Lower leg skin (tissue), 4 donors: ENCODE data around the gene AATK. TPM values are rescaled to one million over a fixed set of nuclear protein-coding genes. Genes with fewer than 3 reads are reported as not detected.
"Not testable (repeated sequence)": the region's sequence is repeated elsewhere in the genome, so short reads cannot be mapped to it uniquely, and the experiment has no call there.

Experiments
- DNase-seq, 2 donors: peaks; one replicate each; pipeline ENCODE4 v3.0.0-alpha.2; 2019; ENCODE audit warnings: low spot score in 2 of 2
- H3K4me3 ChIP-seq: fragments of 200-600 bp; sonication (generic); 2 replicates; pipeline ENCODE4 v1.5.1; 2017; ENCODE audit warnings: mild to moderate bottlenecking, low read depth; ENCODE audit not compliant: poor library complexity, severe bottlenecking
- POLR2A ChIP-seq, 2 donors: fragments of 450-650 bp; IDR thresholded peaks; one replicate each; pipeline ENCODE4 v1.6.1; 2016 to 2017; ENCODE audit warnings: antibody characterized with exemption in 2 of 2, mild to moderate bottlenecking in 1 of 2, moderate library complexity in 1 of 2
- WGBS, 2 donors: methylation state at CpG; one replicate each; pipeline ENCODE4 v1.1.5; 2018; 5-methylcytosine and 5-hydroxymethylcytosine counted together
- intact Hi-C: fragments of 100-400 bp; cut with DNase I; formaldehyde crosslinking; loops from one replicate; pipeline ENCODE4 v1.15.0; 2023; ENCODE audit warnings: low total_unique reads
- total RNA-seq, 4 donors: library from RNA; depleted of rRNA; stranded (reverse); fragments of >200 nt; gene quantifications; one replicate each; pipeline ENCODE4 v1.1.0, GENCODE V29; 2016
- TF ChIP-seq, protein P1 (sequence below), 3 donors: fragments of 450-650 bp; IDR thresholded peaks; one replicate each; pipeline ENCODE4 v1.5.1; 2016; ENCODE audit warnings: antibody characterized with exemption in 3 of 3, mild to moderate bottlenecking in 3 of 3, moderate library complexity in 2 of 3

The AATK gene
- total RNA-seq, 4 donors from 2014 or later = 0.81 to 3.5 (median 2.2) TPM

DNA sequence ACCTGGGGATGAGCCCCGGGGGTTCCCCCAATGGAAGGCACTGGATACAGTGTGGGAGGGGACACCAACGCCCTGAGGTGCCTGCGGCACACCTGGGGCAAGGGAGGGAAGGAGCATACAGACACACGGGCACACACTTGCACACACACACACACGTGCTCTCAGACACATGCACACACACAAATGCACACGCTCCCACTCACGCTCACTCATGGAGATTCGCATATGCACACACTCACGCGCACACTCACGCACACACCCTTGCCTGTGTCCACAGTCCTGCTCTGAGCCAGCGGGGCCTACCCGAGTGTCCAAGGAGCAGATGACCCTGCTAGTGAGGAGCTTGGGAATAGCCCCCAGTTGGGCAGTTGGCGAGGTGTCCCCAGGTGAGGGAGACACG is 17.4 kb downstream of the AATK start:
- no peak for DNase-seq
- TF ChIP-seq, protein P1, sequence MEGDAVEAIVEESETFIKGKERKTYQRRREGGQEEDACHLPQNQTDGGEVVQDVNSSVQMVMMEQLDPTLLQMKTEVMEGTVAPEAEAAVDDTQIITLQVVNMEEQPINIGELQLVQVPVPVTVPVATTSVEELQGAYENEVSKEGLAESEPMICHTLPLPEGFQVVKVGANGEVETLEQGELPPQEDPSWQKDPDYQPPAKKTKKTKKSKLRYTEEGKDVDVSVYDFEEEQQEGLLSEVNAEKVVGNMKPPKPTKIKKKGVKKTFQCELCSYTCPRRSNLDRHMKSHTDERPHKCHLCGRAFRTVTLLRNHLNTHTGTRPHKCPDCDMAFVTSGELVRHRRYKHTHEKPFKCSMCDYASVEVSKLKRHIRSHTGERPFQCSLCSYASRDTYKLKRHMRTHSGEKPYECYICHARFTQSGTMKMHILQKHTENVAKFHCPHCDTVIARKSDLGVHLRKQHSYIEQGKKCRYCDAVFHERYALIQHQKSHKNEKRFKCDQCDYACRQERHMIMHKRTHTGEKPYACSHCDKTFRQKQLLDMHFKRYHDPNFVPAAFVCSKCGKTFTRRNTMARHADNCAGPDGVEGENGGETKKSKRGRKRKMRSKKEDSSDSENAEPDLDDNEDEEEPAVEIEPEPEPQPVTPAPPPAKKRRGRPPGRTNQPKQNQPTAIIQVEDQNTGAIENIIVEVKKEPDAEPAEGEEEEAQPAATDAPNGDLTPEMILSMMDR (IDR thresholded peaks at IDR 0.05) = no peak
- no peak for TF ChIP-seq POLR2A (IDR thresholded peaks at IDR 0.05)
- H3K4me3 ChIP-seq = no peak overlapping the region
- WGBS, 2 donors = 81 to 84% methylated on average over 15 of the region's 15 CpGs
- intact Hi-C loops = no loop called here

DNA sequence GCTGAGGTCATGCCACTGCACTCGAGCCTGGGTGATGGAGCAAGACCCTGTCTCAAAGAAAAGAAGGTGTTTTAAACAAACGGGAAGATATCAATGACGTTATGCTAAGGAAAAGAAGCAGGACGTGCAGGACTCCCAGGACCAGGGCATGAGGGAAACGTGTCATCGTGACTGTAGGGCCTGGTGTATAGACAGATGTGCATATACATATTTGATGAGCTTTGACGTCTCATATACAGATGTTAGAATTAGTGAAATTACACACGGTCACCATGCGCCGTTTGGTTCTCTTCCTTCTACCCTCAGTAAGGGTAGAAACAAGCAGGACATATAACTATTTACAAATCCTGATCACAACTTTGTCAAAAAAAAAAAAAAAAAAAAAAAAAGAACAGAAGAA is 18.3 kb downstream of the AATK start:
- intact Hi-C loops = no loop called here
- H3K4me3 ChIP-seq = no peak overlapping the region
- no peak for TF ChIP-seq POLR2A (IDR thresholded peaks at IDR 0.05)
- TF ChIP-seq, protein P1 (IDR thresholded peaks at IDR 0.05) = no peak
- no peak for DNase-seq
- WGBS, 2 donors = 73 to 75% methylated on average over 10 of the region's 10 CpGs

DNA sequence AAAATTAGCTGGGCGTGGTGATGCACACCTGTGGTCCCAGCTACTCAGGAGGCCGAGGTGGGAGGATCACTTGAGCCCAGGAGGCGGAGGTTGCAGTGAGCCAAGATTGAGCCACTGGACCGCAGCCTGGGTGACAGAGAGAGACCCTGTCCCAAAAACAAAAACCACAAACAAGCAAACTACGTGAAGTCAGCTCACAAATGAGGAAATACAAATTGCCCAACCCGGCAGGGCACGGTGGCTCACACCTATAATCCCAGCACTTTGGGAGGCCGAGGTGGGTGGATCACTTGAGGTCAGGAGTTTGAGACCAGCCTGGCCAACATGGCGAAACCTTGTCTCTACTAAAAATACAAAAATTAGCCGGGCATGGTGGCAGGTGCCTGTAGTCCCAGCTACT is 19.8 kb downstream of the AATK start:
- WGBS, 2 donors = 77 to 81% methylated on average over 10 of the region's 10 CpGs
- H3K4me3 ChIP-seq, DNase-seq, intact Hi-C loops: not testable (repeated sequence)

DNA sequence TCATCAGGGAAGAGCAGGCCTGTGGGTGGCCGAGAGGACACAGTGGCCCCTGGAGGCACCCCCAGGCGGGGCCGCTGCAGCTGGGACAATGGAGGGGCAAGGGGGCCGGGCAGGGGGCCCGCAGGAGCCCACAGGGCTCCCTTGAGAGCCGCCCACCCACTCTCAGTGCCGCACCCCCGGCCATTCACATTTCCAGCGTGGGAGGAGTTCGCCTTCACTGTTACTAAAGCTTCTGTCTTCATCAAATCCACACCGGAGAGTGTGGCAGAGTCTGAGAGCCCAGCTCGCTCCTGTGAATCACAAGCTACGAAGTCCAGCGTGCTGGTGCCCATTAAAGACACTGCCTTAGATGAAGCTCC is 21.6 kb downstream of the AATK start:
- intact Hi-C loops = no loop called here
- no peak for DNase-seq
- WGBS, 2 donors = 85 to 90% methylated on average over 14 of the region's 14 CpGs

DNA sequence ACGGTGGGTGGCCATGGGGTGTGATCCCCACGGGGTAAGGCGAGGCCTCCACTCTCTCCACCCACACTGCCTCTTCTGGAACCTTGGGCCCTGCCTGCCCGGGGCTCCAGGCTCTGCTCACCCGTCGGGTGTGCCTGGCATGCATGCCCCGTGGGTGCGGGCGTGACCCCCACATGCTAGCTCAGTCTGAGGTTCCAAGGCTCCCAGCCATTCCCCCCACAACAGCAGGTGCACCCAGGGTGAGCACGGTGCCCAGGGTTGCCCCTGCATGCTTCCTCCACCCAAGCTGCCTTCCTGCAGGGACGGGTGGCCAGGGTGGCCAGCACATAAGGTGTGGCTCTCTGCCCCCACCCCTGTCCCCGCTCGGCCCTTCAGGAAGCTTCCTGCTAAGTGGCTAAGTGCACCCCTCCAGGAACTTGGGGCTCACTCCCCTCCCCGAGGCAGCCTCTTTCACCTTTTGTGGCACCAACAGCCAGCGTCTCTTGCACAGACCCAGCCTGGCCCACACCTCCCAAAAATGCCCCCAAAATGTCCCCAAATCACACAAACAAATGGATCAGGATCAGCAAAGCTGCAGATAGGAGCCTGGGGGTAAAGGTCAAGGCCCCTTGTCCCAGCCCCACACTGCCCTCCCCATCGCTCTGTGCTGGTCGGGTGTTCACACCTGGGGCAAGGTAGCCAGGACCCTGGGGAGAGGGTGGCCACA is 22.2 kb downstream of the AATK start:
- TF ChIP-seq, protein P1 (IDR thresholded peaks at IDR 0.05) = no peak
- no peak for TF ChIP-seq POLR2A (IDR thresholded peaks at IDR 0.05)
- 62 to 66% methylated on average over 17 of the region's 17 CpGs for WGBS, 2 donors
- no peak overlapping the region for H3K4me3 ChIP-seq
- intact Hi-C loops = no loop called here
- DNase-seq = no peak

More for the DNA sequence above, 21.6 kb downstream of the AATK start:
- no peak for TF ChIP-seq POLR2A (IDR thresholded peaks at IDR 0.05)
- TF ChIP-seq, protein P1 (IDR thresholded peaks at IDR 0.05) = no peak
- no peak overlapping the region for H3K4me3 ChIP-seq

DNA sequence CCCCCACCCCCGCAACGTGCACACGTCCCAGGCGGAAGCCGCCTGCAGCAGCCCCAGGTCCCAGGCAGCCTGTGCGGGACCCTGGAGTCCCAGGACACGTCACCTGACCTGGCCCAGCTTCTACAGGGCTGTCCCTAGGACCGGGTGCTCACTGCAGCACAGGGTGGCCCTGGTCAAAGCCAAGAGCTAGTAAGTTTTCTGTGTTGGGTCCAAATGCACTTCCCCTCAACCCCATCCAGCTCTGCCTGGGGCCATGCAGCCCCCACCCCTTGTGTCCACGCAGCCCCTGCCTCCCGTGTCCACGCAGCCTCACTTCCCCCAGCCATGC is 22.9 kb downstream of the AATK start:
- TF ChIP-seq, protein P1 (IDR thresholded peaks at IDR 0.05) = no peak
- TF ChIP-seq POLR2A (IDR thresholded peaks at IDR 0.05) = no peak
- no peak for DNase-seq
- 56 to 83% methylated on average over 6 to 10 of the region's 11 CpGs for WGBS, 2 donors
- H3K4me3 ChIP-seq = no peak overlapping the region
- intact Hi-C loops = no loop called here
